Measurements from ENCODE around the gene RTCA.
"Not testable (repeated sequence)": the region's sequence is repeated elsewhere in the genome, so short reads cannot be mapped to it uniquely, and the experiment has no call there.

Gene RTCA

GRCh38 chr1:100261686-100262085 lies 4.3 kb upstream of the RTCA start:
- no peak for DNase-seq (ENCODE audit: low spot score)

GRCh38 chr1:100264081-100264480 lies 1.9 kb upstream of the RTCA start:
- not testable (repeated sequence) for DNase-seq (ENCODE audit: low spot score)

GRCh38 chr1:100265562-100265930 lies 470 bp upstream of the RTCA start:
- DNase-seq (ENCODE audit: low spot score): no peak

GRCh38 chr1:100266741-100267140 lies 725 bp downstream of the RTCA start:
- no peak for DNase-seq (ENCODE audit: low spot score)

GRCh38 chr1:100267284-100267683 lies 1.3 kb downstream of the RTCA start:
- no peak for DNase-seq (ENCODE audit: low spot score)

- no peak for DNase-seq (ENCODE audit: low spot score)
Measured at GRCh38 chr1:100268202-100268601, 2.2 kb downstream of the RTCA start.

- no peak for DNase-seq (ENCODE audit: low spot score)
Measured at GRCh38 chr1:100277866-100278265, 11.8 kb downstream of the RTCA start.

- no peak for DNase-seq (ENCODE audit: low spot score)
Measured at GRCh38 chr1:100279358-100279923, 13.4 kb downstream of the RTCA start.

GRCh38 chr1:100279954-100280682 lies 14.1 kb downstream of the RTCA start:
- DNase-seq (ENCODE audit: low spot score): no peak

GRCh38 chr1:100284591-100284990 lies 18.6 kb downstream of the RTCA start:
- DNase-seq (ENCODE audit: low spot score): no peak

GRCh38 chr1:100287162-100287561 lies 21.1 kb downstream of the RTCA start:
- DNase-seq (ENCODE audit: low spot score): no peak

- no peak for DNase-seq (ENCODE audit: low spot score)
Measured at GRCh38 chr1:100290291-100290690, 24.3 kb downstream of the RTCA start.

GRCh38 chr1:100292711-100293110 lies 26.7 kb downstream of the RTCA start:
- DNase-seq (ENCODE audit: low spot score): no peak

GRCh38 chr1:100296140-100296539 lies 30.1 kb downstream of the RTCA start:
- DNase-seq (ENCODE audit: low spot score): no peak

GRCh38 chr1:100296997-100297396 lies 31.0 kb downstream of the RTCA start:
- DNase-seq (ENCODE audit: low spot score): not testable (repeated sequence)

GRCh38 chr1:100298512-100298911 lies 32.5 kb downstream of the RTCA start:
- DNase-seq (ENCODE audit: low spot score): no peak

GRCh38 chr1:100299521-100300222 lies 33.7 kb downstream of the RTCA start:
- DNase-seq (ENCODE audit: low spot score): no peak

- no peak for DNase-seq (ENCODE audit: low spot score)
Measured at GRCh38 chr1:100300691-100301090, 34.7 kb downstream of the RTCA start.

- no peak for DNase-seq (ENCODE audit: low spot score)
Measured at GRCh38 chr1:100302739-100303138, 36.7 kb downstream of the RTCA start.

GRCh38 chr1:100304227-100304626 lies 38.2 kb downstream of the RTCA start:
- DNase-seq (ENCODE audit: low spot score): no peak

- no peak for DNase-seq (ENCODE audit: low spot score)
Measured at GRCh38 chr1:100304921-100305320, 38.9 kb downstream of the RTCA start.

GRCh38 chr1:100305954-100306353 lies 39.9 kb downstream of the RTCA start:
- no peak for DNase-seq (ENCODE audit: low spot score)

- no peak for DNase-seq (ENCODE audit: low spot score)
Measured at GRCh38 chr1:100306735-100307313, 40.8 kb downstream of the RTCA start.
